Thyroid gland (tissue), 4 donors: Measurements from ENCODE around the gene CLEC2A. TPM values are rescaled to one million over a fixed set of nuclear protein-coding genes. Genes with fewer than 3 reads are reported as not detected.

ENCODE experiments used
- DNase-seq, 2 donors: peaks; one replicate each; pipeline ENCODE4 v3.0.0-alpha.2; 2019
- H3K27ac ChIP-seq, 3 donors: fragments of 200-600 bp; sonication (generic); 1 replicate in 2 of 3; 2 replicates in 1 of 3; pipeline ENCODE4 v1.5.1; 2016 to 2019; ENCODE audit warnings: mild to moderate bottlenecking in 1 of 3, moderate library complexity in 1 of 3
- H3K27me3 ChIP-seq: fragments of 200-600 bp; sonication (generic); one replicate; pipeline ENCODE4 v1.5.1; 2019
- H3K36me3 ChIP-seq, 2 donors: fragments of 200-600 bp; sonication (generic); one replicate each; pipeline ENCODE4 v1.5.1; 2016 to 2019
- H3K4me1 ChIP-seq, 2 donors: fragments of 200-600 bp; sonication (generic); one replicate each; pipeline ENCODE4 v1.5.1; 2017 to 2019
- H3K4me3 ChIP-seq, 3 donors: fragments of 200-600 bp; sonication (generic); replicated peaks in 1 of 3; 1 replicate in 2 of 3; 2 replicates in 1 of 3; pipeline ENCODE4 v1.5.1; 2016; ENCODE audit warnings: mild to moderate bottlenecking in 1 of 3
- H3K9me3 ChIP-seq: fragments of 200-600 bp; sonication (generic); one replicate; pipeline ENCODE4 v1.5.1; 2017
- CTCF ChIP-seq, 6 experiments: fragments of 200-600 bp in 3 of 6; fragments of 450-650 bp in 3 of 6; sonication (generic) in 3 of 6; IDR thresholded peaks; one replicate each; pipeline ENCODE4 v1.5.1; 2016 to 2019; ENCODE audit warnings: antibody characterized with exemption in 6 of 6, mild to moderate bottlenecking in 2 of 6, inconsistent platforms in 1 of 6, moderate library complexity in 1 of 6
- POLR2A ChIP-seq, 2 donors: fragments of 450-650 bp; IDR thresholded peaks; one replicate each; pipeline ENCODE4 v1.6.1; 2017; ENCODE audit warnings: antibody characterized with exemption in 2 of 2, mild to moderate bottlenecking in 2 of 2, moderate library complexity in 1 of 2
- WGBS, 2 donors: methylation state at CpG; one replicate each; pipeline ENCODE4 v1.1.5; 2017; 5-methylcytosine and 5-hydroxymethylcytosine counted together
- intact Hi-C: fragments of 100-400 bp; cut with DNase I; formaldehyde crosslinking; loops from one replicate; pipeline ENCODE4 v1.15.1; 2023
- total RNA-seq, 4 donors: library from RNA; depleted of rRNA; stranded (reverse); fragments of >200 nt; gene quantifications; one replicate each; pipeline ENCODE4 v1.2.3, GENCODE V29; 2016

CLEC2A gene
- total RNA-seq, 4 donors from 2014 or later: not detected

GRCh38 chr12:9911708-9912107 is 20.5 kb downstream of the CLEC2A start:
- intact Hi-C loops: no loop called here
- no peak overlapping the region for H3K27ac ChIP-seq
- H3K9me3 ChIP-seq: no peaks in the 10 kb centered on the region
- no peaks in the 10 kb centered on the region for H3K27me3 ChIP-seq
- no peak overlapping the region for H3K4me3 ChIP-seq
- no peak for DNase-seq
- no peaks in the 10 kb centered on the region for H3K4me1 ChIP-seq
- H3K36me3 ChIP-seq: no peaks in the 10 kb centered on the region
- TF ChIP-seq POLR2A (IDR thresholded peaks at IDR 0.05) (no peak), CTCF (IDR thresholded peaks at IDR 0.05) (no peak)

DNA sequence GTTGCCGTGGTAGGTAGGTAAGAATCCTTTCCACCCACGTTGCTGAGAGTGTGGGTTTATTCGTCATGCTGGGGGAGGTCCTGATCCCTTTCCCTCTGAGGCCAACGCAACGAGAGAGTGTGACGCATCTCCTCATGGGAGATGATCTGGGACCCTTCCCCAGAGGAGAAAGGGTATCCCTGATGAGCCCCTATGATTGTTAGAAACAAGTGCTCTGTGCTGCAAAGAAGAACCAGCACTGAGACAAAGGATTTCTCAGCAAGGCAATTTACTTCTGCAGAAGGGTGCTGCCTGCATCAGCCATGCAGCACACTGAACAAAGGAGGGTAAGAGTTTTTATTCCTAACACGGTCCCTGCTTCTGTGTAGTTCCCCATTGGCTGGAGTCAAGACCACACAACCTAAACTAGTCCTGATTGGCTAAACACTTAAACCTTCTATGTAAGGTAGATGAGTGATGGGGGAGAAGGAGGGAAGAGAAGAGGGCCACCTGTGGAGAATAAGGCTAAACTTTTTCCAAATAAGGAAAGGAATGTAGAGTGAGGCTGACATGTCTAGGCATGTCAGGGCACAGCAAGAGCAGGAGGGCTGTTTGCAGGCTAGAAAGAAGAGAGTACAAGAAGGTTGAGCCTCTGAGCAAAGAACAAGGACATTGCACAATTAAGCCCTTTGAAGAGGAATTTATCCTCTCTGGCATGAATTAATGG is 21.3 kb downstream of the CLEC2A start:
- Histone ChIP-seq H3K4me3 (no peak overlapping the region), H3K9me3 (no peaks in the 10 kb centered on the region), H3K27me3 (no peaks in the 10 kb centered on the region), H3K4me1 (no peaks in the 10 kb centered on the region), H3K36me3 (no peaks in the 10 kb centered on the region), H3K27ac (no peak overlapping the region)
- 85 to 86% methylated on average over 7 of the region's 7 CpGs for WGBS, 2 donors
- no peak for DNase-seq
- TF ChIP-seq CTCF (IDR thresholded peaks at IDR 0.05) (no peak), POLR2A (IDR thresholded peaks at IDR 0.05) (no peak)
- intact Hi-C loops: no loop called here

DNA sequence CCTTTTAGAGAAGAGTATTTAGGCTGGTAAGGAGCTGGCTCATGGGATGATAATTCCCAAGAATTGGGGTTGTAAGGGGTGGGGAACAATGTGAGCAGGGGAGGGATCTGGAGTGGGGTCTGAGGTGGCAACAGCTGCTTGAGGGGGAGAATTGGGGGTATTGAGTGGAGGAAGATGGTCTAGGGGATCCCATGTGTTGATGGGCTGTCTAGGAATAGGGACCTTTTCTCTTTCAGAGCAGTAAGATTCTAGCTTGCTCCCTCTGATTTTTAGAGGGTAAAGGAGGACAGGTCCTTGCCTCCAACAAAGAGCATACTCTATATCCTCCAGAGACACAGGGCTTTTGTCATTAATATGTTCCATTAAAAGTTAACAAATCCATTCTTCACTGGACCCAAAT is 22.4 kb downstream of the CLEC2A start:
- intact Hi-C loops: no loop called here
- no peaks in the 10 kb centered on the region for H3K9me3 ChIP-seq
- no peaks in the 10 kb centered on the region for H3K27me3 ChIP-seq
- H3K36me3 ChIP-seq: no peaks in the 10 kb centered on the region
- H3K27ac ChIP-seq: no peak overlapping the region
- TF ChIP-seq CTCF (IDR thresholded peaks at IDR 0.05) (no peak), POLR2A (IDR thresholded peaks at IDR 0.05) (no peak)
- DNase-seq: no peak
- no peaks in the 10 kb centered on the region for H3K4me1 ChIP-seq
- H3K4me3 ChIP-seq: no peak overlapping the region

DNA sequence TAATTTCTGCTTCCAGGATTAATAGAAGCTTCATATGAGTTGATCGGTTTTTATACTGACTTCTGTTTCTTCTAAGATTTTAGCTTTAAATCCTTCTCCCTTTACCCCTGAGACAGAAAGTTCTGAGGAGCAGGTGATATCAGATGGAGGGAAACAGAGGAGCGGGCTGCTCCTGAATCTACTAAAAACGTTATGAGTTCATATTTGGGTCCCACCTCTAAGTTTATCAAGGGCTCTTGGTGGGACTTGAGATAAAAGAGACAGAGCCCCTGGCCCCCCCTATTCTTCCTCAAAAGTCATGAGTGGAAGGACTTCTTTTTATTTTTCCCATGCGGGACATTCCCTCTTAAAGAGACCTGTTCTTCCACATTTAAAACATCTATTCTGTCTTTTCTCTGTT is 23.8 kb downstream of the CLEC2A start:
- no peaks in the 10 kb centered on the region for H3K9me3 ChIP-seq
- TF ChIP-seq POLR2A (IDR thresholded peaks at IDR 0.05) (no peak), CTCF (IDR thresholded peaks at IDR 0.05) (no peak)
- no peak for DNase-seq
- no peaks in the 10 kb centered on the region for H3K4me1 ChIP-seq
- no peaks in the 10 kb centered on the region for H3K27me3 ChIP-seq
- H3K36me3 ChIP-seq: no peaks in the 10 kb centered on the region
- no peak overlapping the region for H3K27ac ChIP-seq
- intact Hi-C loops: no loop called here
- 85 to 92% methylated on average over 4 of the region's 4 CpGs for WGBS, 2 donors
- H3K4me3 ChIP-seq: no peak overlapping the region

- H3K27me3 ChIP-seq: no peaks in the 10 kb centered on the region
- H3K4me1 ChIP-seq: no peaks in the 10 kb centered on the region
- intact Hi-C loops: no loop called here
- H3K27ac ChIP-seq: no peak overlapping the region
- 91% methylated on average over 7 of the region's 7 CpGs for WGBS, 2 donors
- TF ChIP-seq POLR2A (IDR thresholded peaks at IDR 0.05): no peak
- TF ChIP-seq CTCF (IDR thresholded peaks at IDR 0.05): no peak
- H3K4me3 ChIP-seq: no peak overlapping the region
- no peaks in the 10 kb centered on the region for H3K9me3 ChIP-seq
- DNase-seq: no peak
- H3K36me3 ChIP-seq: no peaks in the 10 kb centered on the region
Observed at GRCh38 chr12:9907769-9908168, 24.4 kb downstream of the CLEC2A start.
